ENCODE results near the gene BABAM2.

GRCh38 chr2:27878825-27879224 is 11.7 kb upstream of the BABAM2 start:
- TF ChIP-seq CTCF (IDR thresholded peaks at IDR 0.05) (no peak), POLR2AphosphoS5 (IDR thresholded peaks at IDR 0.05) (no peak), POLR2A (IDR thresholded peaks at IDR 0.05) (no peak)
